T-helper 2 cell treated with Interferon-gamma antibody and Interleukin-4, amounts not matched to agents 5 μg/mL and 100 μg/mL, for 36 hours (primary cell): ENCODE results near the gene DPH2.

Experiments used
- DNase-seq: peaks from one replicate; pipeline ENCODE4 v3.0.0; 2021; ENCODE audit warnings: low spot score
- H3K27ac Mint-ChIP-seq: one replicate; pipeline ENCODE4 v1.8.0; 2021; ENCODE audit warnings: mild to moderate bottlenecking, mixed read lengths
- H3K27me3 Mint-ChIP-seq: one replicate; pipeline ENCODE4 v1.8.0; 2021; ENCODE audit warnings: low read depth, mixed read lengths
- H3K36me3 Mint-ChIP-seq: one replicate; pipeline ENCODE4 v1.8.0; 2021; ENCODE audit warnings: low read depth, mixed read lengths
- H3K4me1 Mint-ChIP-seq: one replicate; pipeline ENCODE4 v1.8.0; 2021; ENCODE audit warnings: low read depth, mixed read lengths
- H3K4me3 Mint-ChIP-seq: one replicate; pipeline ENCODE4 v1.8.0; 2022; ENCODE audit warnings: mild to moderate bottlenecking, moderate library complexity, mixed read lengths
- H3K9me3 Mint-ChIP-seq: one replicate; pipeline ENCODE4 v1.8.0; 2021; ENCODE audit warnings: mixed read lengths

DPH2 gene

GRCh38 chr1:44002606-44003157 is 32.9 kb downstream of the DPH2 start:
- Mint-ChIP-seq H3K27ac (no peak overlapping the region), H3K4me3 (no peak overlapping the region), H3K4me1 (no peaks in the 10 kb centered on the region), H3K27me3 (no peaks in the 10 kb centered on the region), H3K36me3 (no peaks in the 10 kb centered on the region), H3K9me3 (no peaks in the 10 kb centered on the region)
- DNase-seq, result no peak

- Mint-ChIP-seq H3K4me1 (no peaks in the 10 kb centered on the region), H3K36me3 (no peaks in the 10 kb centered on the region), H3K27me3 (no peaks in the 10 kb centered on the region), H3K9me3 (no peaks in the 10 kb centered on the region), H3K4me3 (no peak overlapping the region), H3K27ac (no peak overlapping the region)
- no peak for DNase-seq
These were observed 38.4 kb downstream of the DPH2 start for GRCh38 chr1:44008259-44008658.

GRCh38 chr1:44010935-44011471 is 41.2 kb downstream of the DPH2 start:
- H3K9me3 Mint-ChIP-seq, result no peaks in the 10 kb centered on the region
- H3K27ac Mint-ChIP-seq, result no peak overlapping the region
- H3K27me3 Mint-ChIP-seq, result no peaks in the 10 kb centered on the region
- no peaks in the 10 kb centered on the region for H3K36me3 Mint-ChIP-seq
- DNase-seq, result no peak
- no peak overlapping the region for H3K4me3 Mint-ChIP-seq
- H3K4me1 Mint-ChIP-seq, result no peaks in the 10 kb centered on the region

- H3K27ac Mint-ChIP-seq, result no peak overlapping the region
These were observed 42.6 kb downstream of the DPH2 start for GRCh38 chr1:44012404-44012803.

GRCh38 chr1:44012941-44013609 is 43.3 kb downstream of the DPH2 start:
- Mint-ChIP-seq H3K27ac (no peak overlapping the region), H3K36me3 (no peaks in the 10 kb centered on the region), H3K9me3 (no peaks in the 10 kb centered on the region), H3K4me3 (no peak overlapping the region), H3K27me3 (no peaks in the 10 kb centered on the region), H3K4me1 (no peaks in the 10 kb centered on the region)
- DNase-seq, result no peak

More at GRCh38 chr1:44012404-44012803, 42.6 kb downstream of the DPH2 start:
- no peak overlapping the region for H3K4me3 Mint-ChIP-seq
- H3K4me1 Mint-ChIP-seq, result no peaks in the 10 kb centered on the region
- no peak for DNase-seq
- H3K36me3 Mint-ChIP-seq, result no peaks in the 10 kb centered on the region
- H3K27me3 Mint-ChIP-seq, result no peaks in the 10 kb centered on the region
- H3K9me3 Mint-ChIP-seq, result no peaks in the 10 kb centered on the region

DNA sequence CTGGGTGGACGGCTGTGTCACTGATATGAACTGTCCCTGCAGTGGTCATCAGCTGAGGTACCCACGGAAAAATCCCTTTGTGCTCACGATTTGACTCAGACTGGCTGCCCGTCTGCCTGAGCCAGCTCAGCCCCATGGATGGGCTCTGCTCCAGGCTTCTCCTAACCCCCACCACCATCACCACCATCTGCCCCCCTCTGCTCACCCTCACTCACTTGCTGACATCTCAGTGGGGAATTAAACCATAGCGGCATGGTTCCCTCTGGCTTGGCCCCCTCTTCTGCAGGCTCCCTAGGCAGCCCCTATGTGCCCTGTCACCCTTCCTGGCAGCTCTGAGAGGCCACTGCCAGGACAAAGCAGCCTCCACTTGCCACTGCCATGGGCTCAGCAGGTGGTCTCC is 44.1 kb downstream of the DPH2 start:
- Mint-ChIP-seq H3K4me1 (no peaks in the 10 kb centered on the region), H3K27me3 (no peaks in the 10 kb centered on the region), H3K36me3 (no peaks in the 10 kb centered on the region), H3K4me3 (no peak overlapping the region), H3K9me3 (no peaks in the 10 kb centered on the region), H3K27ac (no peak overlapping the region)
- DNase-seq, result no peak

DNA sequence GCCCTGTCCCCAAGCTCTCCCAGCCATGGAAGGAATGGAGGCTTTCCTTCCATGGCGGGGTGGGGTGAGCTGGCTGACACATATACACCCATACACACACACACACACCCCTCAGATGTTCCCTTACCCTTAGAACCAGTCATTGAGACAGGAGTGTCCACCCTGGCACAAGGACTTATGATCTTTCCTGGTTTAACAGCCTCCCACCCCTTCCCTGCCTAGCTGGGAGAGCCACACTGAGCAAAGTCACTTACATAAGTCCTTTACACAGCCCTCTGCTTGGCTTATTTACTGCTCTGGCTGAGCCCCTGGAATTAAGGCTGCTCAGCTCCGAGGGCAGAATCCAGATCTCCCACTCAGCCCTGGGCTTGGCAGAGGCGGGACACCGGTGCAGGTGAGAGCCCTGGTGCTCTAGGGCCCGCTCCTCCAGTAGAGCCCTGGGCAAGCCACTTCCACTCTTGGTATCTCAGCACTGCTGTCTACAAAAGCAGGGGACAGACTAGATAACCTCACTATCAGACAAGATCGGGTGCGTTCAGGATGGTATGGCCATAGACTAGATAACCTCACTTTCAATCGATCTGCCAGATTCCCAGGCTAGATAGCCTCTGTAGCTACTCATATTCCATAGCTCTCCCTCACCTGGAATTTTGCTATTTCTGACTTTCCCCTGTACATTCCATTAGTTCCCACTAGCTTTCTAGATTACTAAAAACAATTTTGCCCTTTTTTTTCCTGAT is 44.7 kb downstream of the DPH2 start:
- Mint-ChIP-seq H3K27ac (no peak overlapping the region), H3K4me3 (no peak overlapping the region), H3K9me3 (no peaks in the 10 kb centered on the region), H3K27me3 (no peaks in the 10 kb centered on the region), H3K36me3 (no peaks in the 10 kb centered on the region), H3K4me1 (no peaks in the 10 kb centered on the region)
- no peak for DNase-seq

- Mint-ChIP-seq H3K4me1 (no peaks in the 10 kb centered on the region), H3K27ac (no peak overlapping the region), H3K4me3 (no peak overlapping the region), H3K9me3 (no peaks in the 10 kb centered on the region), H3K27me3 (no peaks in the 10 kb centered on the region), H3K36me3 (no peaks in the 10 kb centered on the region)
- DNase-seq, result no peak
These were observed 45.4 kb downstream of the DPH2 start for GRCh38 chr1:44015206-44015605.

- no peak overlapping the region for H3K4me3 Mint-ChIP-seq
- no peaks in the 10 kb centered on the region for H3K36me3 Mint-ChIP-seq
- H3K4me1 Mint-ChIP-seq, result no peaks in the 10 kb centered on the region
- H3K27me3 Mint-ChIP-seq, result no peaks in the 10 kb centered on the region
- DNase-seq, result no peak
- no peaks in the 10 kb centered on the region for H3K9me3 Mint-ChIP-seq
- no peak overlapping the region for H3K27ac Mint-ChIP-seq
These were observed 46.5 kb downstream of the DPH2 start for GRCh38 chr1:44016041-44016889.

DNA sequence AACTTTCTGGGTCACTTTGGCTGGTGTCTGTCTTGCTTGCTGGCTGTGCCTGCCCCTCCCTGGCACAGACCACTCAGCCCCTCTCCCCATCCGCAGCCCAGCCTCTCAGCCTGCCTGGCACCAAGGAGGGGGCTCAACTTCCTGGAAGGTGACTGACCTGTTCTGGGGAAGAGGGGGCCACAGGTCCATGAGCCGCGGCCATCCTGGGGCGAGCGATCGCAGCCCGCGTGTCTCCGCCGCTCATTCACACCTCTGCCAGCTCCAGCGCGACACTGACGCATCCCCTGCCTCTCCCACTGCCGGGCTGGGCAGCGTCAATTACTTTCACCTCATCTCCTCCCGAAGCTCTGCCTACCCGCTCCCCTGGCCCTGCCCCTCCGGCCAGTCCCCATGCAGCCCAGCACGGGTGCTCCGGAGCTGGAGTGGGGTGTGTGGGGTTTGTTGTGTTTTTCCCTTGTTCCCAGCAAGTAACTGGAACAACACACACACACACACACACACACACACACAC is 47.1 kb downstream of the DPH2 start:
- no peaks in the 10 kb centered on the region for H3K9me3 Mint-ChIP-seq
- no peaks in the 10 kb centered on the region for H3K27me3 Mint-ChIP-seq
- H3K4me3 Mint-ChIP-seq, result no peak overlapping the region
- DNase-seq, result no peak
- H3K27ac Mint-ChIP-seq, result no peak overlapping the region
- no peaks in the 10 kb centered on the region for H3K36me3 Mint-ChIP-seq
- no peaks in the 10 kb centered on the region for H3K4me1 Mint-ChIP-seq

- H3K36me3 Mint-ChIP-seq, result no peaks in the 10 kb centered on the region
- no peaks in the 10 kb centered on the region for H3K27me3 Mint-ChIP-seq
- H3K4me1 Mint-ChIP-seq, result no peaks in the 10 kb centered on the region
- H3K27ac Mint-ChIP-seq, result peak overlapping the region; percentile 20
- no peak for DNase-seq
- H3K4me3 Mint-ChIP-seq, result no peak overlapping the region
- no peaks in the 10 kb centered on the region for H3K9me3 Mint-ChIP-seq
These were observed 49.7 kb downstream of the DPH2 start for GRCh38 chr1:44019466-44019948.

DNA sequence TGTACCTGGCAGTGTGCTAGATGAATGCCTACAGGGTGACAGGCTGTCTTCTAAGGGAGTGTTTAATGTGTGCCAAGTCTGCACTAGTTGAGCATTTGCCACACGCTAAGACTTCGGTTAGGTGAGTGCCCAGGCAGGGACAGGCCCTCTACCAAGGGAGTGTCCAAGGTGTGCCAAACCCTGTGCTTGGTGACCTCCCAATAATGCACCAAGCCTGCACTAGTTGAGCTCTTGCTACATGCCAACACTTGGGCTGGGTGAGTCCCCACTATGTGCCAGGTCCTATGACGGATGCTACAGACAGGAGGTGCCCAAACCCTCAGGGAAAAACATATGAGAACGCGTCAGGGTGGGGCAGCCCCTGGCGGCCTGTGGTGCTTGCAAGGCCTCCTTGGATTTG is 50.7 kb downstream of the DPH2 start:
- no peak overlapping the region for H3K4me3 Mint-ChIP-seq
- no peak for DNase-seq
- H3K4me1 Mint-ChIP-seq, result no peaks in the 10 kb centered on the region
- H3K36me3 Mint-ChIP-seq, result no peaks in the 10 kb centered on the region
- no peaks in the 10 kb centered on the region for H3K27me3 Mint-ChIP-seq
- no peak overlapping the region for H3K27ac Mint-ChIP-seq
- H3K9me3 Mint-ChIP-seq, result no peaks in the 10 kb centered on the region

DNA sequence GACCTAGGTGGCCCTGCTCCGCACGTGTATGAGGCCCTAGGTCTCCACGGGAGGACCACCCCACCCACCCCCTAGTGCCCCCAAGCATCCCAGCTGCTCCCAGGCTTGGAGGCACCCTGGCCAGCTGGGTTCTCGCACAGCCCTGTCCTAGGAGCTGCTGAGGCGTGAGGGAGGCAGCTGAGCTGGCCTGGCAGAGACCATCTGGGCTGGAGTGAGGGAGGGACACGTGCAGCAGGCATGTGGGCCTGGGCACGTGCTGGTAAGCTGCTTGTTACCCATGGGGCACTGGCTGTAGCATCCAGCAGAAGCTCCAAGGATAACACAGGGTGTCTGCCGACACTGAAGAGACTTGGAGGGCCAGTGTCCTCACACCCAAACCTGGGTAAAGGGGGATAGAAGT is 51.3 kb downstream of the DPH2 start:
- Mint-ChIP-seq H3K36me3 (no peaks in the 10 kb centered on the region), H3K27me3 (no peaks in the 10 kb centered on the region), H3K27ac (no peak overlapping the region), H3K4me1 (no peaks in the 10 kb centered on the region), H3K4me3 (no peak overlapping the region), H3K9me3 (no peaks in the 10 kb centered on the region)
- DNase-seq, result no peak
